HG03521 (cell line): ENCODE data around the gene OR2Z1.
"Not testable (repeated sequence)": the region's sequence is repeated elsewhere in the genome, so short reads cannot be mapped to it uniquely, and the experiment has no call there.

Experiments used
- ATAC-seq: cut with Tn5 transposase; IDR thresholded peaks from one replicate; pipeline ENCODE4 v1.9.1; 2021; ENCODE audit warnings: mild to moderate bottlenecking, moderate library complexity; ENCODE audit not compliant: unreplicated experiment

The OR2Z1 gene

GRCh38 chr19:8702350-8702749 lies 19.1 kb upstream of the OR2Z1 start:
- no peak for ATAC-seq

- no peak for ATAC-seq
These were observed 18.2 kb upstream of the OR2Z1 start for GRCh38 chr19:8703223-8703622.

GRCh38 chr19:8705304-8705703 lies 16.1 kb upstream of the OR2Z1 start:
- ATAC-seq, result not testable (repeated sequence)

GRCh38 chr19:8705742-8706141 lies 15.7 kb upstream of the OR2Z1 start:
- no peak for ATAC-seq

- ATAC-seq, result not testable (repeated sequence)
These were observed 11.1 kb upstream of the OR2Z1 start for GRCh38 chr19:8710337-8710736.

- no peak for ATAC-seq
These were observed 598 bp downstream of the OR2Z1 start for GRCh38 chr19:8722032-8722431.

GRCh38 chr19:8724276-8724675 lies 2.8 kb downstream of the OR2Z1 start:
- ATAC-seq, result no peak

GRCh38 chr19:8731428-8732169 lies 10.2 kb downstream of the OR2Z1 start:
- ATAC-seq, result no peak

GRCh38 chr19:8738377-8738776 lies 16.9 kb downstream of the OR2Z1 start:
- ATAC-seq, result no peak

- ATAC-seq, result not testable (repeated sequence)
These were observed 18.0 kb downstream of the OR2Z1 start for GRCh38 chr19:8739291-8740065.

- not testable (repeated sequence) for ATAC-seq
These were observed 45.8 kb downstream of the OR2Z1 start for GRCh38 chr19:8767257-8767656.

- ATAC-seq, result not testable (repeated sequence)
These were observed 47.8 kb downstream of the OR2Z1 start for GRCh38 chr19:8769265-8769664.

- not testable (repeated sequence) for ATAC-seq
These were observed 52.2 kb downstream of the OR2Z1 start for GRCh38 chr19:8773587-8773986.
